Stimulated activated memory B cell treated with anti-CD40 and anti-IgM and Interleukin-4, amounts not matched to agents 10 μg/mL and 1 μg/mL and 100 μg/mL, for 72 hours (primary cell): ENCODE data around the gene JARID2.

Experiments used
- ATAC-seq: fragments of 150-1000 bp; cut with Tn5 transposase; 2 replicates; pipeline ENCODE4 v1.10.0; 2021
- H3K27ac Mint-ChIP-seq: one replicate; pipeline ENCODE4 v1.8.0; 2022; ENCODE audit warnings: mild to moderate bottlenecking, mixed read lengths
- H3K27me3 Mint-ChIP-seq: one replicate; pipeline ENCODE4 v1.8.0; 2022; ENCODE audit warnings: mixed read lengths
- H3K36me3 Mint-ChIP-seq: one replicate; pipeline ENCODE4 v1.8.0; 2022; ENCODE audit warnings: mixed read lengths
- H3K4me1 Mint-ChIP-seq: one replicate; pipeline ENCODE4 v1.8.0; 2022; ENCODE audit warnings: mixed read lengths
- H3K4me3 Mint-ChIP-seq: one replicate; pipeline ENCODE4 v1.8.0; 2022; ENCODE audit warnings: mild to moderate bottlenecking, moderate library complexity, mixed read lengths
- H3K9me3 Mint-ChIP-seq: one replicate; pipeline ENCODE4 v1.8.0; 2022; ENCODE audit warnings: mixed read lengths

The JARID2 gene

DNA sequence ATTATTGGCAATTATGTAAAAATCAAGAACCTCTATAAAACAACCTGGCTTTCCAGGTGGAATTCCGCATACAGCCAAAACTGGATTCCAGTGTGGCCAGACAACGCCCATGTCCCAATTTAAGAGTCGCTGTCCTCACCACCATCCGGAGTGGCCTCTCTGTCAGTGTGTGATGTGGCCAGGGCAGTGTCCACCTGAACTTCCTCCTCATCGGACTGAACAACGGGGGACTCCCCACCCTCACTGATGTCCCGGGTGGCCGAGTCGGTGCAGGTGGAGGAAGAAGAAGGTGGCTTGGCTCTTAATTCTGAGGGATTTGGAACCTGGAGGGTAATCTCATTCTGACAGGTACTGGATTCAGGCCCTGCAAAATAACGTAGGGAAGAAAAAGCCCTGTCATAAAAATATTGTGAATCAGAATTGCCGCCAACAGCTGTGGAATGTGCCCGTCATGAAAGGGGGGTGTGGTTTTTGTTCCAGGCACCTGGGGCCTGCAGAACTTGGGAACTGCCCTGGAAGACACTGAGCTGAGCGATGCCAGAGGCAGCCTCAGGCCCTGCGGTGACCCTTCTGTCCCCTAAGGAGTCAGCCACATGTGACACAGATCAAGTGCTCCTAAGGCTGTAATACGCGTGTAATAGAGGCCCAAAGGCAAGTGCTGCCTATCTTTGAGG is 277.1 kb downstream of the JARID2 start:
- peaks cover 45% of the 10 kb centered on the region for H3K4me1 Mint-ChIP-seq
- no peaks in the 10 kb centered on the region for H3K27me3 Mint-ChIP-seq
- no peaks in the 10 kb centered on the region for H3K9me3 Mint-ChIP-seq
- peak overlapping the region; percentile 39 for H3K27ac Mint-ChIP-seq
- no peak overlapping the region for H3K4me3 Mint-ChIP-seq
- H3K36me3 Mint-ChIP-seq: peaks cover 92% of the 10 kb centered on the region
- no peak for ATAC-seq

DNA sequence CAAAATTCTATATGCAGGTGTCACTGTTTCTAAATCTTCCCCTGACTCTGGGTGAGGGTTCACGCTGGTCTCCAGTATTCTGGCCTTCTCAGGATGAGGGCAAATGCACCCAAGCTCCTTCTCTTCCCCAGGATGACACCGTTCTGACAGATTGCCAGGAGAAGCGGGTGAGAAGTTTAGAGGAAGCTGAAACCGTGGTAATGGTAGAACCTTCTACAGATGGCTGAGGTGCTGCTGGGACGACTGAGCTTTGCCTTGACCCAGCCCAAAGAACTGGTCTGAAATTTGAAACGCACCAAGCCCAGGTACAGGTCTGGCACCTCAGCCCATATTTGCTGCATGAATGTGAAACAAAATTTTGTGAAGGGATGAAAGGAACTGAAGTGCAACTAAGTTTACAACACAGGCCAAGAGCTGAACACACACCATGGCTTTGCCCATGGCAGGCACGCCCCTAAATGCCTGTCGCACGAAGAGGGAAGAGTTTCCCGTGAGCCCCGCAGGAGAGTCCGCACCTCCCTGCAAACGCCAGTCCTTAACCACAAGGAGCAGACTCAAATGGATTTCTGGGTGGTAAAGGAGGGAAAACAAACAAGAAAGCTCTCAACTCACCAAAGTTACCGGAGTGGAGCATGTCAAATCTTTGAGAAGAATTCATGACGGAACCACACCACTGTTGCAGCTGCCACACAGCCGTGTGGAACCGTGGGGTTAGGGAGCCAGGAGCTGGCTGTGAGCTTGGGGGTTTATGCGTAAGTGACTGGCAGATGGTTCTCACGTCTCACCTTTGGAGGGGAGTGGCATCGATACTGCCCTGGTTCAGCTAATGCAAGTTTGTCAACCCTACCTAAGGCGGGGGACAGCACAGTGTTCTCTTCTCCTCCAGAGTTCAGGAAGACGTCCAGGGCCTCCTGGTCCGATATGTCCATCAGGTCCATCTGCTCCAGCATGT is 278.1 kb downstream of the JARID2 start:
- no peak for ATAC-seq
- Mint-ChIP-seq H3K4me1 (peaks cover 45% of the 10 kb centered on the region), H3K27me3 (no peaks in the 10 kb centered on the region), H3K36me3 (peaks cover 95% of the 10 kb centered on the region), H3K4me3 (no peak overlapping the region), H3K27ac (peak overlapping the region; percentile 24), H3K9me3 (no peaks in the 10 kb centered on the region)

DNA sequence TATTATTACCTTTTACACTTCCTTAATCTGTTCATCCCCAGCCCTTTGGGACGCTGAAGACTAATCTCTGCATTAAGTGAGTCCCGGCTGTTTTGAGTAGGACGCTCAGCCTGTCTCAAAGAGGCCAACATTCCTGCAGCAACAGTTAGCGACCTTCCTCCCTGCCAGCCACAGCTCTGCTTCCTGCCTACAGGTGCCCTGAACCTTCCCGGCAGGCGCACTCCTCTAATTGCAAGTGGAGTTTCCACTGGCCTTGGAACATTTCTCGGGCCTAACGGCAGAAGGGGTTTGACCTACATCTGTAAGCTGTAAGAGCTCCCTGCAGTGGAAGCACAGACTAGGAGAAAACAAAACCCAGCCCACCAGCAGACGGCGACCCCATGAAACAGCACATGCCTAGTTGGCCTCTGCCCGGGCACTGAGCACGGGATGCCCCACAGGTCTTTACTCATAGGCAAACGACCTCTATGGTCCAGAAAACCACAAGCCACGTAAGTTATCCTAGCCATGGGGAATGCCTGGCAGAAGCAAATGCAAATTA is 279.1 kb downstream of the JARID2 start:
- no peaks in the 10 kb centered on the region for H3K27me3 Mint-ChIP-seq
- no peak for ATAC-seq
- H3K4me1 Mint-ChIP-seq: peaks cover 45% of the 10 kb centered on the region
- peaks cover 95% of the 10 kb centered on the region for H3K36me3 Mint-ChIP-seq
- no peaks in the 10 kb centered on the region for H3K9me3 Mint-ChIP-seq
- H3K27ac Mint-ChIP-seq: peak overlapping the region; percentile 72
- H3K4me3 Mint-ChIP-seq: no peak overlapping the region

DNA sequence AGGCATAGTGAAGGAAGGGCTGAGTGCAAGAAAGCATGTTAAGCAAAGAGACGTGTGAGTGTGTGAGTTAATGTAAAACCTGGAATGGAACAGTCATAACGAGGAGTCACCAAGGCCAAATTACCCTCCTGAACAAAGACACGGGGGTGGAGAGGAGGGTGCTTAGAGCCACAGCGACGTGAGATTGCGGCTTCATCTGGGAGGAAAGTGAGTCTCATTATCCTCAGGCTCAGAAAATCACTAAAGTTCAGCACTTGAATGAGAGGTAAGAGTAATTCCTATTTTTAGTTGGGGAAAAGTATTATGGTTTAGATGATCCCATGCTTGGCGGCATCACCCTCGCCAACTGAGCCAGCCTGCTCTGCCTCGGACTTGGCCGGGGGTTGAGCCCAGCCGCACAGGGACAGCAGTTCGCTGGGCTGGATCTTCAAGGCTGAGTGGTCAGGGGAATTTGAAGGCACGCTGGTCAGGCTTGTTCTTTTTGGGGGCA is 280.4 kb downstream of the JARID2 start:
- Mint-ChIP-seq H3K27me3 (no peaks in the 10 kb centered on the region), H3K4me3 (peak overlapping the region; percentile 1), H3K27ac (peak overlapping the region; percentile 72), H3K9me3 (no peaks in the 10 kb centered on the region), H3K4me1 (peaks cover 45% of the 10 kb centered on the region), H3K36me3 (peaks cover 95% of the 10 kb centered on the region)
- peak; percentile 71 for ATAC-seq

DNA sequence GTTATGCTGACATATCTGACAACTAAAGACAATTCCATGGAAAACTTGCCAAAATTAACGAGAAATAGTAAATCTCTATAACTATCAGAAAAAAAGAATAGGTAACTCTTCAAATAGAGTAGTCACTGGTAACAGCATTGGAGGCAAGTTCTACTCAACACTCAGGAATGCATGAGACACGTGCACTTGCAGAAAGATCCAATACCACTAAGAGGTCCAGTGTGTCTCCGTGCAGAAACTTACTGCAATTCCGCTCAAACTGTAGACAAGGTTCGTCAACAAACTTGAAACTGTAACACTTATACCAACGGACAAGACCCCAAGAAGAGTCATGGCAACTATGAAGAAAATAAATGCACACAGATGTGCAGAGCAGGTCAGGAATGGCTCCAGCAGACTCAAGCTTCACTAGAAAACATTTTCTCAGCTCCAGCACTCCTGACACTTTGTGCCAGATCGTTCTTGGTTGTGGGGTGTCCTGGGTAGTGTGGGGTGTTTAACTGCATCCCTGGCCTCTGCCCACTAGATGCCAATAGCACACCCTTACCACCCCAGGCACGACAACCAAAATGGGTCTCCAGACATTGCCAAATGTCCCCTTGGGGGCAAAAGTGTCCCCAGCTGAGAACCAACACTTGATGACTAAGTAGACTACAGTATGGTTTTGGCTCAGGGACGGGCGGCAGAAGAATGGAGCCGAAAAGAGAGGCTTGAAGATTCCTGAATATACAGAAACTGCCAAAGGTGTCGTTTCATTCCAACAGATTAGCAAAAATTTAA is 282.2 kb downstream of the JARID2 start:
- no peak for ATAC-seq
- no peaks in the 10 kb centered on the region for H3K27me3 Mint-ChIP-seq
- no peak overlapping the region for H3K27ac Mint-ChIP-seq
- no peaks in the 10 kb centered on the region for H3K9me3 Mint-ChIP-seq
- peaks cover 33% of the 10 kb centered on the region for H3K4me1 Mint-ChIP-seq
- peaks cover 94% of the 10 kb centered on the region for H3K36me3 Mint-ChIP-seq
- H3K4me3 Mint-ChIP-seq: no peak overlapping the region

DNA sequence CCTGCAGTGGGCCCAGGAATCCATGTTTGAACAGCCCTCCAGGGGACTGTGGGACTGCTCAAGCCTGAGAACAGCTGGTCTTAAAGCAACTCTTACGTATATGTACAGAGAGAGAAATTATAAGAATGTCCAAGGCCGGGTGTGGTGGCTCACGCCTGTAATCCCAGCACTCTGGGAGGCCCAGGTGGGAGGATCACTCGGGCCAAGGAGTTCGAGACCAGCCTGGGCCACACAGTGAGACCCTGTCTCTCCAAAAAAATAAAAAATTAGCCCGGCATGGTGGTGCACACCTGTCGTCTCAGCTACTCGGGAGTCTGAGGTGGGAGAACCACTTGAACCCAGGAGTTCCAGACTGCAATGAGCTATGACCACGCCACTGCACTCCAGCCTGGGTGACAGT is 283.0 kb downstream of the JARID2 start:
- Mint-ChIP-seq H3K4me3 (no peak overlapping the region), H3K27ac (no peak overlapping the region), H3K4me1 (peaks cover 30% of the 10 kb centered on the region), H3K27me3 (no peaks in the 10 kb centered on the region), H3K36me3 (peaks cover 93% of the 10 kb centered on the region), H3K9me3 (no peaks in the 10 kb centered on the region)
- no peak for ATAC-seq

DNA sequence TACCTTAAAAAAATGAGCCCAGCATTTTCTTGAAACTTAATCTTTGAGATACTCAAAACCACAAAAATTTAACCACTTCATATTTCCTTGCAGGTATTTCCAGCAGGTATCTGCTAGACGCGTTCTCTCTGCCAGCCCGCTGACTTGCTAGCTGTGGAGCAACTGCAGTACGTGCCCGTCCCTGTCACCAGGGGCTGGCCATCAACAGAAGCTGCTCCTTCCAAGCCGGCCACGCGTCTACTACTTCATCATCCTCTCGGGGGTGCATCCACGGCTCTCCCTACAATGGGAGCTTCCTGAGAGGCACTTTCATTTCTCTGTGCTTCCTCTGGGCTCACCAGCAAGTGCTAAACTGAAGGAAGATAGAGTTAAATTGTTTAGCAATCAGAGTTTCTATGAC is 284.5 kb downstream of the JARID2 start:
- Mint-ChIP-seq H3K27me3 (no peaks in the 10 kb centered on the region), H3K27ac (no peak overlapping the region), H3K4me3 (no peak overlapping the region), H3K4me1 (peaks cover 27% of the 10 kb centered on the region), H3K36me3 (peaks cover 82% of the 10 kb centered on the region), H3K9me3 (no peaks in the 10 kb centered on the region)
- ATAC-seq: no peak

DNA sequence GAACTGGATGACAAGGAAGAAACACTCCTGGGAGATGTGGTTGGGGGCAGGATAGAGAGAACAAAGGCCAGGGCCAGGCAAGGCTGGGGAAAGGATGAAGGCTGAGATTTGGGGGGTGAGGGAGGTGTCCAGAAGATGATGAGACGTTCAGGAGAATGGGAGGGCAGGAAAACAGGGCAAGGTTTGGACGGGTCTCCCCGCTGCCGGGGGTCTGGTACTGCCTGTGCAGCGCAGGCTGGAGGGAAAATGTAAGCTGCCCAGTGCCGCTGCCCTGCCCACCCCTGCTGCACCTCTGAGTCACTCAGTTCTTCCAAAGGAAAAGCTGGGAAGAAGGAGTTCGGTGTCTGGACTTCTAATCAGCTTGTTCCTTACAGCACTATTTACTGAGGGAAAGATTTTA is 286.1 kb downstream of the JARID2 start:
- no peaks in the 10 kb centered on the region for H3K9me3 Mint-ChIP-seq
- H3K27me3 Mint-ChIP-seq: no peaks in the 10 kb centered on the region
- H3K4me3 Mint-ChIP-seq: no peak overlapping the region
- peaks cover 66% of the 10 kb centered on the region for H3K36me3 Mint-ChIP-seq
- H3K27ac Mint-ChIP-seq: peak overlapping the region; percentile 7
- peaks cover 16% of the 10 kb centered on the region for H3K4me1 Mint-ChIP-seq
- ATAC-seq: no peak

DNA sequence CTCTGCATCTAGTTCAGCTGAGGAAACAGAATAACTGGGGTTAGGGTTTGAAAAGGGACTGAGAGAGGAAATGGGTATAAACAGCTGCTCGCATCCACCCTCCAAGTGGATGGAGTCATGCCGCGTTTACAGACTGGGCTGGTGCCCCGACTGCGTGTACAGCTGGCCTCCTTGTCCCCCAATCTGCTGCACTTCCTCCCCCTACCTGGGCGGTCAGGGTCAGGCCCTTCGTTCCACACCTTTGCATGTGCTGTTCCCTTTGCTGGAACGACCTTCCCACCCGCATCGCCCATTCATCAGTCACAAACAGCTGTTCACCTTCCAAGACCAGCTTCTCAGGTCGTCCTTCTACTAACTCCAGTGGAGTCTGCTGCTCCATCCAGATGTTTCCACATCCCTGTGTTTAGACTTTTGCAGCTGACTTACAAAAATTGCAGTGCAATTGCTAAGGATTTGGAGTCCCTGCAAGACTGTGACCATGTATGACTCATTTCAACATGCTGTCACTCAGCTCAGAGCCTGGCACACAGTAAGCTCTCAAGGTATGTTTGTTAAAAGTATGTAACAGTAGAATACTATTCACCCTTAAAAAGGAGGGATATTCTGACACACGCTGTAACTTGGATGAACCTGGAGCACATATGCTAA is 287.6 kb downstream of the JARID2 start:
- H3K4me3 Mint-ChIP-seq: no peak overlapping the region
- peaks cover 63% of the 10 kb centered on the region for H3K36me3 Mint-ChIP-seq
- H3K27ac Mint-ChIP-seq: no peak overlapping the region
- no peaks in the 10 kb centered on the region for H3K27me3 Mint-ChIP-seq
- ATAC-seq: no peak
- no peaks in the 10 kb centered on the region for H3K9me3 Mint-ChIP-seq
- H3K4me1 Mint-ChIP-seq: peaks cover 20% of the 10 kb centered on the region

DNA sequence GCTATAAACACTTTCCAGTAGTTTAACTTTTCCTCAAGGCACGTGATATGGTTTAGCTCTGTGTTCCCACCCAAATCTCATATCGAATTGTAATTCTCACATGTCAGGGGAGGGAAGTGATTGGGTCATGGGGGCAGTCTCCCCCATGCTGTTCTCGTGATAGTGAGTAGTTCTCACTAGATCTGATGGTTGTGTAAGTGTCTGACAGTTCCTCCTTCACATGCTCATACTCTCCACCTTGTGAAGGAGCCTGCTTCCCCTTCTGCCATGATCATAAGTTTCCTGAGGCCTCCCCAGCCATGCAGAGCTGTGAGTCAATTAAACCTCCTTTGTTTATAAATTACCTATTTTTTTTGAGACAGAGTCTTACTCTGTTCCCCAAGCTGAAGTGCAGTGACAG is 289.1 kb downstream of the JARID2 start:
- no peak overlapping the region for H3K4me3 Mint-ChIP-seq
- H3K27me3 Mint-ChIP-seq: no peaks in the 10 kb centered on the region
- peaks cover 48% of the 10 kb centered on the region for H3K36me3 Mint-ChIP-seq
- no peak overlapping the region for H3K27ac Mint-ChIP-seq
- ATAC-seq: peak; percentile 72
- peaks cover 20% of the 10 kb centered on the region for H3K4me1 Mint-ChIP-seq
- no peaks in the 10 kb centered on the region for H3K9me3 Mint-ChIP-seq

DNA sequence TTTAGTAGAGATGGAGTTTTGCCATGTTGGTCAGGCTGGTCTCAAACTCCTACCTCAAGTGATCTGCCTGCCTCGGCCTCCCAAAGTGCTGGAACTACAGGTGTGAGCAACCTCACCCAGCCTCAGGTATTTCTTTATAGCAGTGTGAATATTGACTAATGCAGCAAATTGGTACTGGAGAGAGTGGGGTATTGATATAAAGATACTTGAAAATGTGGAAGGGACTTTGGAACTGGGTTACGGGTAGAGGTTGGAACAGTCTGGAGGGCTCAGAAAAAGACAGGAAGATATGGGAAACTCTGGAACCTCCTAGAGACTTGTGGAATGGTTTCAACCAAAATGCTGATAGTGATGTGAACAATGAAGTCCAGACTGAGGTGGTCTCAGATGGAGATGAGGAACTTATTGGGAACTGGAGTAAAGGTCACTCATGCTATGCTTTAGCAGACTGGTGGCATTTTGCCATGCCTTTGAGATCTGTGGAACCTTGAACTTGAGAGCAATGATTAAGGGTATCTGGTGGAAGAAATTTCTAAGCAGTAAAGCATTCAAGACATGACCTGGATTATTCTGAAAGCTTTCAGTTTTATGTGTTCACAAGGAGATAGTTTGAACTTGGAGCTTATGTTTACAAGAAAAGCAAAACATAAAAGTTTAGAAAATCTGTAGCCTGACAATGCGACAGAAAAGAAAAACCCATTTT is 289.8 kb downstream of the JARID2 start:
- no peak overlapping the region for H3K27ac Mint-ChIP-seq
- peaks cover 20% of the 10 kb centered on the region for H3K4me1 Mint-ChIP-seq
- H3K4me3 Mint-ChIP-seq: no peak overlapping the region
- H3K36me3 Mint-ChIP-seq: peaks cover 41% of the 10 kb centered on the region
- no peak for ATAC-seq
- H3K27me3 Mint-ChIP-seq: no peaks in the 10 kb centered on the region
- no peaks in the 10 kb centered on the region for H3K9me3 Mint-ChIP-seq

DNA sequence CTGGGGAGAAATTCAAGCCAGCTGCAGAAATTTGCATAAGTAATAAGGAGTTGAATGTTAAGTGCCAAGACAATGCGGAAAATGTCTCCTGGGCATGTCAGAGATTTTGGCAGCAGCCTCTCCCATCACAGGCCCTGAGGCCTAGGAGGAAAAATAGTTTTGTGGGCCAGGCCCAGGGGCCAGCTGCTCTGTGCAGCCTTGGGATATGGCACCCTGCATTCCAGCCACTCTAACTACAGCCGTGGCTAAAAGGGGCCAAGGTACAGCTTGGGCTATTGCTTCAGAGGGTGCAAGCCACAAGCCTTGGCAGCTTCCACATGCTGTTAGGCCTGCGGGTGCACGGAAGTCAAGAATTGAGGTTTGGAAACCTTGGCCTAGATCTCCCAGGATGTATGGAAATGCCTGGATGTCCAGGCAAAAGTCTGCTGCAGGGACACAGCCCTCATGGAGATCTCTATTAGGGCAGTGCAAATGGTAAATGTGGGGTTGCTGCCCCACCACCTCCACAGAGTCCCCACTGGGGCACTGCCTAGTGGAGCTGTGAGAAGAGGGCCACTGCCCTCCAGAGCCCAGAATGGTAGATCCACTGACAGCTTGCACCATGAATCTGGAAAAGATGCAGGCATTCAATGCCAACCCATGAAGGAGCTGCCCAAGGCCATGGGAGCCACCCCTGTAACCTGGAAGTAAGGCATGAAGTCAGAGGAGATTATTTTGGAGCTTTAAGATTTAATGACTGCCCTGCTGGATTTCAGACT is 290.5 kb downstream of the JARID2 start:
- Mint-ChIP-seq H3K27ac (no peak overlapping the region), H3K27me3 (no peaks in the 10 kb centered on the region), H3K9me3 (no peaks in the 10 kb centered on the region), H3K4me3 (no peak overlapping the region), H3K4me1 (peaks cover 20% of the 10 kb centered on the region), H3K36me3 (peaks cover 34% of the 10 kb centered on the region)
- no peak for ATAC-seq

DNA sequence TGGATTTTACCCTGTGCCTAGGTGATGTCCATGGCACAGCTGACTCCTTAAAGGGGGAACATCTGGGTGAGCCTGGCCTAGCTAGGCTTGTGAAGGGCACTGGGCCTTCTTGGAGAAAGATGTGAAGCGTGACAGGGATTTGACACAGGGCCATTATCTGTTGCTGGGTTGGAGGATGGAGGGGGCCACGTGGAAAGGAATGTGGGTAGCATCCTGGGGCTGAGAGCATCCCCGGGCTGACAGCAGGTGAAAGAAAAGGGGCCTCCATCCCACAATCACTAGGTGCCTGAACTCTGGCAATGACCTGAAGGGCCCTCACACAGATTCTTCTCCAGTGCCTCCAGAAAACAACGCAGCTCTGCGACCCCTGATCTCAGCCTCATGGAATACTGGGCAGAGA is 292.2 kb downstream of the JARID2 start:
- Mint-ChIP-seq H3K4me1 (peaks cover 20% of the 10 kb centered on the region), H3K27ac (no peak overlapping the region), H3K4me3 (no peak overlapping the region), H3K27me3 (no peaks in the 10 kb centered on the region), H3K36me3 (peaks cover 22% of the 10 kb centered on the region), H3K9me3 (no peaks in the 10 kb centered on the region)
- ATAC-seq: no peak
